HL-60/S4 treated with phorbol 12-myristate 13-acetate at 8.2 ng/mL for 4 days and 3 days (cell line): ENCODE measurements around the gene TARBP1.
"Not testable (repeated sequence)": the region's sequence is repeated elsewhere in the genome, so short reads cannot be mapped to it uniquely, and the experiment has no call there.

Experiments
- in situ Hi-C: fragments of 300-500 bp; cut with MboI; formaldehyde crosslinking; loops from 2 replicates; pipeline ENCODE4 v1.15.0; 2022; ENCODE audit warnings: low sequenced_read_pairs

Gene TARBP1

GRCh38 chr1:234396092-234396491 lies 82.9 kb downstream of the TARBP1 start:
- in situ Hi-C loops = no loop called here

GRCh38 chr1:234395297-234395696 lies 83.7 kb downstream of the TARBP1 start:
- in situ Hi-C loops = no loop called here

GRCh38 chr1:234393190-234393589 lies 85.8 kb downstream of the TARBP1 start:
- in situ Hi-C loops = no loop called here

- in situ Hi-C loops = no loop called here
Observed at GRCh38 chr1:234388094-234388493, 90.9 kb downstream of the TARBP1 start.

GRCh38 chr1:234386122-234386521 lies 92.9 kb downstream of the TARBP1 start:
- in situ Hi-C loops = no loop called here

GRCh38 chr1:234381699-234382555 lies 97.1 kb downstream of the TARBP1 start:
- in situ Hi-C loops = no loop called here

- in situ Hi-C loops = not testable (repeated sequence)
Observed at GRCh38 chr1:234379591-234380109, 99.3 kb downstream of the TARBP1 start.

GRCh38 chr1:234375672-234376071 lies 103.3 kb downstream of the TARBP1 start:
- in situ Hi-C loops = no loop called here

- in situ Hi-C loops = no loop called here
Observed at GRCh38 chr1:234373959-234374254, 105.1 kb downstream of the TARBP1 start.

- in situ Hi-C loops = no loop called here
Observed at GRCh38 chr1:234373064-234373958, 105.7 kb downstream of the TARBP1 start, which contains the start of gene COA6. Gene COA6 (plus strand): TSS chr1:234373456. CDS start chr1:234373467, 11 bp downstream.

GRCh38 chr1:234372011-234372757 lies 106.8 kb downstream of the TARBP1 start:
- in situ Hi-C loops = no loop called here

GRCh38 chr1:234371414-234371813 lies 107.6 kb downstream of the TARBP1 start:
- in situ Hi-C loops = no loop called here

GRCh38 chr1:234369784-234370183 lies 109.2 kb downstream of the TARBP1 start:
- in situ Hi-C loops = no loop called here

GRCh38 chr1:234369033-234369430 lies 109.9 kb downstream of the TARBP1 start:
- in situ Hi-C loops = no loop called here

- in situ Hi-C loops = no loop called here
Observed at GRCh38 chr1:234368320-234369032, 110.5 kb downstream of the TARBP1 start.

- in situ Hi-C loops = no loop called here
Observed at GRCh38 chr1:234362558-234362957, 116.4 kb downstream of the TARBP1 start.

GRCh38 chr1:234361102-234361603 lies 117.8 kb downstream of the TARBP1 start:
- in situ Hi-C loops = no loop called here

GRCh38 chr1:234357831-234358230 lies 121.1 kb downstream of the TARBP1 start:
- in situ Hi-C loops = no loop called here

- in situ Hi-C loops = not testable (repeated sequence)
Observed at GRCh38 chr1:234356615-234357269, 122.2 kb downstream of the TARBP1 start.
